OCI-LY1 (cell line): Measurements from ENCODE around the gene BZW2.

Source experiments
- CTCF ChIP-seq: fragments of 200-600 bp; sonication (generic), shearing (Covaris generic); IDR thresholded peaks from 2 replicates; pipeline ENCODE4 v1.5.1; 2017; ENCODE audit warnings: mild to moderate bottlenecking, antibody characterized with exemption, low read length, moderate library complexity, mixed read lengths
- EZH2 ChIP-seq: fragments of 200-600 bp; sonication (generic), shearing (Covaris generic); IDR thresholded peaks from 2 replicates; pipeline ENCODE4 v1.8.0; 2017; ENCODE audit warnings: borderline replicate concordance, mixed run types, mild to moderate bottlenecking, antibody characterized with exemption, low read length, moderate library complexity, mixed read lengths

DNA sequence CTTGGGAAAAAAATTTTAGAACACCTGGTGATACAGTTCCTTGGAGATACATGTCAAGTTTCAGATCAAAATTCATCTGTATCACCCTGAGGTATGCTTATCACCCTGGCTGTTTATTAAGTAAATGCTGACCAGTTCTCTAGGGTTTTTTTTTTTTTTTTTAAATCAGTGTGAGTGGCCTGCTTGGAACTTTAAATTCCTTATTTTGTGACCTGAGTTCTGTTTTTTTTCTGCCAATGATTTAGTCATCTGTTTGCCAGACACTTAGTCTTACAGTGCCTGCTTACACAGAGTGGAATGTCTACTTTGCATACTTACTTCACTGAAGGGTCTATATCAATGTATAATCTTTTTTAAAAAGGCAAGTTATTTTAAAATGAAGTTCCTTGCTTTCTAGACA, 109.4 kb downstream of the BZW2 start:
- TF ChIP-seq EZH2: no peak
- TF ChIP-seq CTCF: no peak
